Upper lobe of right lung (tissue), 1 donor: ENCODE results near the gene ASXL2. TPM values are rescaled to one million over a fixed set of nuclear protein-coding genes. Genes with fewer than 3 reads are reported as not detected.

Experiments
- ATAC-seq: fragments of 200-7000 bp; cut with Tn5 transposase; one replicate; pipeline ENCODE4 v1.9.1; 2020; ENCODE audit warnings: mild to moderate bottlenecking, moderate library complexity
- DNase-seq: peaks from one replicate; pipeline ENCODE4 v3.0.0-alpha.2; 2020
- H3K27ac ChIP-seq: fragments of 200-600 bp; one replicate; pipeline ENCODE4 v1.8.0; 2022
- H3K27me3 ChIP-seq: fragments of 200-600 bp; one replicate; pipeline ENCODE4 v1.8.0; 2022; ENCODE audit warnings: mild to moderate bottlenecking
- H3K36me3 ChIP-seq: fragments of 200-600 bp; one replicate; pipeline ENCODE4 v1.8.0; 2022
- H3K4me1 ChIP-seq: fragments of 200-600 bp; one replicate; pipeline ENCODE4 v1.8.0; 2022
- H3K4me3 ChIP-seq: fragments of 200-600 bp; one replicate; pipeline ENCODE4 v1.8.0; 2022; ENCODE audit warnings: mild to moderate bottlenecking
- H3K9me3 ChIP-seq: fragments of 200-600 bp; one replicate; pipeline ENCODE4 v1.8.0; 2022
- CTCF ChIP-seq: fragments of 200-600 bp; IDR thresholded peaks from one replicate; pipeline ENCODE4 v1.8.0; 2022; ENCODE audit warnings: antibody characterized with exemption
- intact Hi-C: fragments of 100-400 bp; cut with DNase I; formaldehyde crosslinking; loops from one replicate; pipeline ENCODE4 v1.11.0; 2022
- total RNA-seq: library from RNA; stranded (reverse); fragmentation: NEBNext Ultra II Directional; extraction: Animal tissue kit (Norgen Biotek cat#: 25700); gene quantifications from one replicate; pipeline ENCODE4 v1.2.1, GENCODE V29; 2021
- donor health status: DM: no; HTN: yes; CAD: no; lungs with severe emphysema.

Gene ASXL2
- total RNA-seq, 1 donor from 2014 or later, result 34.3 TPM

DNA sequence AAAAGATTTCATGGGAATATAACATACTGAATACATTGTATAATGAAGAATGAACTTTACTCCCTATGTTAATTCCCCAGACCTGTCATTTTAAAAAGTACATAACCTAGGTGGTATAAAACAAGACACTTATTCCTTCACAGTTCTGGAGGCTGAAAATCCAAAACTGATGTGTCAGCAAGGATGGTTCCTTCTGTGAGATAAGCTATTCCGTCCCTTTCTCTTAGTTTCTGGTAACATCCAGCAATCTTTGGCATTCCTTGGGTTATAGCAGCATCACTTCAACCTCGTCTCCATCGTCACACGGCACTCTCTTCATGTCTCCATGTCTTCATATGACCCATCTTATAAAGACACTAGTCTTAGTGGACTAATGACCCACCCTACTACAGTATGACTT lies 93.9 kb downstream of the ASXL2 start:
- no peaks in the 10 kb centered on the region for H3K36me3 ChIP-seq
- DNase-seq, result no peak
- no peaks in the 10 kb centered on the region for H3K4me1 ChIP-seq
- intact Hi-C loops, result no loop called here
- H3K27ac ChIP-seq, result no peak overlapping the region
- H3K27me3 ChIP-seq, result no peaks in the 10 kb centered on the region
- no peak overlapping the region for H3K4me3 ChIP-seq
- no peak for ATAC-seq
- no peak for TF ChIP-seq CTCF
- H3K9me3 ChIP-seq, result no peaks in the 10 kb centered on the region

DNA sequence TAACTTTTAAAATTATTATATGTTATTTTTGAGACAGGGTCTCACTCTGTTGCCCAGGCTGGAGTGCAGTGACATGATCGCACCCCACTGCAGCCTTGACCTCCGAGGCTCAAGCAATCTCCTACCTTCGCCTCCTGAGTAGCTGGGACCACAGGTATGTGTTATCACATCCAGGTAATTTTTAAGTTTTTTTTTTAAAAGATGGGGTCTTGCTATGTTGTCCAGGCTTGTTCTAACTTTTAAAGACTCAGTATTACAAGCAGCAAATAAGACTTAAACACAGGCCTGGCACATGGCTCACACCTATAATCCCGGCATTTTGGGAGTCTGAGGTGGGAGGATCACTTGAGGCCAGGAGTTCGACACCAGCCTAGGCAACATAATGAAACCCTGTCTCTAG lies 101.2 kb downstream of the ASXL2 start:
- ATAC-seq, result no peak
- no peak overlapping the region for H3K27ac ChIP-seq
- H3K4me1 ChIP-seq, result no peaks in the 10 kb centered on the region
- H3K4me3 ChIP-seq, result no peak overlapping the region
- TF ChIP-seq CTCF, result no peak
- no peaks in the 10 kb centered on the region for H3K36me3 ChIP-seq
- no peak for DNase-seq
- no peaks in the 10 kb centered on the region for H3K9me3 ChIP-seq
- no peaks in the 10 kb centered on the region for H3K27me3 ChIP-seq
- intact Hi-C loops, result no loop called here

DNA sequence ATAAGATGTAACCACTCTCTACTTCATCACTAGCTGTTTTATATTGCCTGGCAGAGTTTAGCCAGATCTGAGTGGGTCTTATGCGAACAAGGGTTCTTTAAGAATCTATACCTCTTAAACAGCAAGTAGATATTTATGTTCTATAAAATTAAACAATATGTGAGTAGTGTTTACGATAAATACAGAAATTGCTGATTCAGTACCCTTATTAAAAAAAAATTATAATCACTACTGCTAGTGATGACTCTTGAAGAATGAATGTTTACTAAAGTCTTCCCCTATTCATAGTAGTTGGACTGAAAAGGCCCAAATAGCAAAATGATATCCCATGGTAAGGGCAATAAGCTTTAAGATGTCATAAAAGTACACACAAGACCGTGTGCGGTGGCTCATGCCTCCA lies 106.2 kb downstream of the ASXL2 start:
- no peaks in the 10 kb centered on the region for H3K27me3 ChIP-seq
- H3K9me3 ChIP-seq, result no peaks in the 10 kb centered on the region
- intact Hi-C loops, result no loop called here
- DNase-seq (no peak), ATAC-seq (no peak)
- H3K27ac ChIP-seq, result no peak overlapping the region
- H3K4me3 ChIP-seq, result no peak overlapping the region
- peaks cover 44% of the 10 kb centered on the region for H3K36me3 ChIP-seq
- TF ChIP-seq CTCF, result no peak
- H3K4me1 ChIP-seq, result no peaks in the 10 kb centered on the region

GRCh38 chr2:25763575-25763974 lies 114.7 kb downstream of the ASXL2 start:
- no peak for DNase-seq
- no peak overlapping the region for H3K27ac ChIP-seq
- H3K36me3 ChIP-seq, result peaks cover 48% of the 10 kb centered on the region
- H3K4me3 ChIP-seq, result no peak overlapping the region
- no peak for TF ChIP-seq CTCF
- intact Hi-C loops, result no loop called here
- no peaks in the 10 kb centered on the region for H3K27me3 ChIP-seq
- no peaks in the 10 kb centered on the region for H3K4me1 ChIP-seq
- no peak for ATAC-seq
- no peaks in the 10 kb centered on the region for H3K9me3 ChIP-seq

- peaks cover 38% of the 10 kb centered on the region for H3K36me3 ChIP-seq
- intact Hi-C loops, result no loop called here
- H3K4me1 ChIP-seq, result no peaks in the 10 kb centered on the region
- H3K27ac ChIP-seq, result no peak overlapping the region
- H3K9me3 ChIP-seq, result no peaks in the 10 kb centered on the region
- no peak for TF ChIP-seq CTCF
- ATAC-seq (no peak), DNase-seq (no peak)
- no peak overlapping the region for H3K4me3 ChIP-seq
- no peaks in the 10 kb centered on the region for H3K27me3 ChIP-seq
Observed at GRCh38 chr2:25760297-25760696, 118.0 kb downstream of the ASXL2 start.

DNA sequence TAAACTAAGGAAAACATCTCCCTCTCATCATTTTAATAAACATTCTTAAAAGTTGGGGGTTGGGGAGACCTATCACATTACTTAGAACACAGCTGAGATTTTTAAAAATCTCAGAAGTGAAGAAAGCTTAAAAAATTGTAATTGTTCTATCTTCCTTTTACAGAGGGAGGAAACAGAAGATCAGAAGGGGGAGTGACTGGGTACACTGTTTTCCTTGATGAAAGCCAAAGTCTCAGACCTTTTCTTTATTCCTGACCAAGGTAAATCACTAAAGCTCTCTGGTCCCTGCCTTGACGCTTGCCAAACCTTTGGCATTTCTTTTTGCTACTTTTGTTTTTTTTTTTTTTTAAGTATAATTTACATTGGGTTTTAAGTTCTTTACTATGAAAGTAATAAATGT lies 119.9 kb downstream of the ASXL2 start:
- H3K36me3 ChIP-seq, result peaks cover 49% of the 10 kb centered on the region
- intact Hi-C loops, result no loop called here

More for the DNA sequence above, 119.9 kb downstream of the ASXL2 start:
- H3K4me1 ChIP-seq, result no peaks in the 10 kb centered on the region
- ATAC-seq (no peak), DNase-seq (no peak)
- no peak overlapping the region for H3K27ac ChIP-seq
- no peak overlapping the region for H3K4me3 ChIP-seq
- no peaks in the 10 kb centered on the region for H3K9me3 ChIP-seq
- H3K27me3 ChIP-seq, result no peaks in the 10 kb centered on the region
- no peak for TF ChIP-seq CTCF
